Stimulated activated CD8-positive, alpha-beta memory T cell treated with anti-CD3 and anti-CD28 coated beads, Interleukin-15, amount 100 ng/mL, for 24 hours (primary cell): Measurements from ENCODE around the gene CDCP1.

ENCODE experiments used
- DNase-seq: peaks from one replicate; pipeline ENCODE4 v3.0.0-alpha.2; 2020; ENCODE audit warnings: low read depth

CDCP1 gene, protein sequence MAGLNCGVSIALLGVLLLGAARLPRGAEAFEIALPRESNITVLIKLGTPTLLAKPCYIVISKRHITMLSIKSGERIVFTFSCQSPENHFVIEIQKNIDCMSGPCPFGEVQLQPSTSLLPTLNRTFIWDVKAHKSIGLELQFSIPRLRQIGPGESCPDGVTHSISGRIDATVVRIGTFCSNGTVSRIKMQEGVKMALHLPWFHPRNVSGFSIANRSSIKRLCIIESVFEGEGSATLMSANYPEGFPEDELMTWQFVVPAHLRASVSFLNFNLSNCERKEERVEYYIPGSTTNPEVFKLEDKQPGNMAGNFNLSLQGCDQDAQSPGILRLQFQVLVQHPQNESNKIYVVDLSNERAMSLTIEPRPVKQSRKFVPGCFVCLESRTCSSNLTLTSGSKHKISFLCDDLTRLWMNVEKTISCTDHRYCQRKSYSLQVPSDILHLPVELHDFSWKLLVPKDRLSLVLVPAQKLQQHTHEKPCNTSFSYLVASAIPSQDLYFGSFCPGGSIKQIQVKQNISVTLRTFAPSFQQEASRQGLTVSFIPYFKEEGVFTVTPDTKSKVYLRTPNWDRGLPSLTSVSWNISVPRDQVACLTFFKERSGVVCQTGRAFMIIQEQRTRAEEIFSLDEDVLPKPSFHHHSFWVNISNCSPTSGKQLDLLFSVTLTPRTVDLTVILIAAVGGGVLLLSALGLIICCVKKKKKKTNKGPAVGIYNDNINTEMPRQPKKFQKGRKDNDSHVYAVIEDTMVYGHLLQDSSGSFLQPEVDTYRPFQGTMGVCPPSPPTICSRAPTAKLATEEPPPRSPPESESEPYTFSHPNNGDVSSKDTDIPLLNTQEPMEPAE

DNA sequence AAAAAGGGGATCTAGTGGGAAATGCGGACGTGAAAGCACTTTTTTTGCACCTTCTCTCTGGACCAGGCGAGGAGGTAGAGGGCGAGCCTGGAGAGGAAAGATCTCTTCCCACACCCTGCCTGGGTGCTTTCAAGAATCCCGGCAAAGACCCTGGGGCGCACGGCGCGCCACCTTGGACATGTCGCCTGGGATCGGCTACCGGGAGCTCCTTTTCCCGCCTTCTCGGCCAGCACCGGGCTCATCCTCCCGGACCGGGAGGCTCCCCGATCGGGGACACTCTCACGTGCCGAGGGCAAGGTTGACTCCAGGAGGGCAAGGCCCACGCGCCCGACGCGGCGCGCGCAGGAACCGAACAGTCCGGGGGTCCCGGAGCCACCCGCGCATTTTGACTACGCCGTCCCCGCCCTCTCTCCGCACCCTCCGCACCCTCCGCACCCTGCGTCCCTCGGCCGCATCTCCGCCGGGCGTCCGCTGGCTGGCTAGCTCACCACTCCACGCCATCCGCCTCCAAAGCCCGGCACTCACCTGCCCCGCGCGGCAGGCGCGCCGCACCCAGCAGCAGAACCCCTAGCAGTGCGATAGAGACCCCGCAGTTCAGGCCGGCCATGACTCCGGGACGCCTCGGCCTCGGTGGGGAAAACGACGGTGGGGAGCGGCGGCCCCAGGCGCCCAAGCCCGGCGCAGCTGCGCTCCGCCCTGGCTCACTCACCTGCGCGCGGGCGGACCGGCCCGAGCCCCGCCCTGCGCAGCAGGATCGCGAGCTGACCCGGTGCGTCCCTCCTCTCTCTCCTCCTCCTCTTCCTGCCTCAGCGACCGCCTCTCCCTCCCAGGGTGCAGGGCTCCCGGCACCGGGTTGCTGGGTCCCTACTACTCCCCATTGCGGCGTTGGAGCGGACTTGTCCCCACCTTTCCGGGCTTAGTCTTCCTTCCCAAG is at the start of gene CDCP1:
TSS of gene CDCP1 (minus strand) at position 698 of the 934 bp plus-strand sequence. CDS start at position 607, 91 bp downstream.
- DNase-seq = no peak

DNA sequence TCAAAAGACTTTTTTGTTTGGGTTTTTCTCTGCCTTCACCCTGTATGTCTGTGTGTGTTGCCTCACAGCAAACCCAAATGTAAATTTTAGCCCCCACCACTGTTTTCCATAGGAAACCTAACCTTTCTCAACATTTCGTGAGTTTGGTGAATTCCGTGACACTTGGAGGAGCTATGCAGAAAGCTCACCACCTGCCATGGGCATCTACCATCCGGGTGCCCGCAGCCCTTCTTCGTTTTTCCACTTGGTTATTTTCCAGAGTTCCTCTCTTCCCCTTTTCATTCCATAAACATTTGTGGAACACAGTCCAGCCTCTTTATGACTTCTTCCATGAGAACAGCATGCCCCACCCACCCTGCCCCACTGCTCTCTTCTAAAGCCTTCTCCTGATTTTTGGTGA is 48.6 kb upstream of the CDCP1 start:
- DNase-seq = no peak

DNA sequence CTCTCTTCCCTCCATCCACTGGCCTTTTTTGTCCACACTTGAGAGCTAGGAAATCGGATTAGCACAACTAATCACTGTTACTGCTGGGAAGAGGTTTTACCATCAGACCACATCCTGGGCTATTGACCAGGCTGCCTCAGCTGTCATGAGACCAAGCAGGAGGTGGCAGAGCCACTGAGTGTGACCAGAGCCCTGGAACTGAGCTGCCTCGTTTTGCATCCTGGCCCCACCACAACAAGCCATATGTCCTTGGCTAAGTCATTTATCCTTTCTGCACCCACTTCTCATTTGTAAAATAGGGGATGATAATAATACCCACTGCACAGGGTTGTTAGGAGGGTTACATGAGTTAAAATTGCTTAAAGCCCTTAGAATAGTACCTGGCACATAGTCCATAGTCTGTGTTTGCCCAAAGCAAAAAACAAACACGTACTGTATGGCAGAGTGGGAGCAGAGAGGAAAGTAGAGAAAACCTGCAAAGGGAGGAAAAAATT is 45.8 kb upstream of the CDCP1 start:
- DNase-seq = no peak

DNA sequence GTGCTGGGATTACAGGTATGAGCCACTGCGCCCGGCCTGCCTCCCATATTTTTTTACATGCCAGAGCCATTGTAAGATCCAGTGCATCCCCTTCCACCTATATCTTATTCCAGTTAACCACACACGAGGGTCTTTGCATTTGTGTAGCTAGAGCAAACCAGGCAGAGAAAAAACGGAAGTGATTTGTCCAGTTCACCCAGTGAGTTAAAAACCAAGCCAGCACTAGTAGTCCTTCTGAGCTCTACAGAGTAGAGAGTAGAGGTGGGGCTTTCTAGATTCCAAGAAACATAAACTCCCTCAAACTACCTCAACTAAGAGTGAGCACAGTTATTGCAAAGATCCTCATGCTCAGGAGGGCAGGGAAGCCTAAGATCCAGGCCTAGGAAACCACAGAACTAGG is 45.2 kb upstream of the CDCP1 start:
- no peak for DNase-seq

DNA sequence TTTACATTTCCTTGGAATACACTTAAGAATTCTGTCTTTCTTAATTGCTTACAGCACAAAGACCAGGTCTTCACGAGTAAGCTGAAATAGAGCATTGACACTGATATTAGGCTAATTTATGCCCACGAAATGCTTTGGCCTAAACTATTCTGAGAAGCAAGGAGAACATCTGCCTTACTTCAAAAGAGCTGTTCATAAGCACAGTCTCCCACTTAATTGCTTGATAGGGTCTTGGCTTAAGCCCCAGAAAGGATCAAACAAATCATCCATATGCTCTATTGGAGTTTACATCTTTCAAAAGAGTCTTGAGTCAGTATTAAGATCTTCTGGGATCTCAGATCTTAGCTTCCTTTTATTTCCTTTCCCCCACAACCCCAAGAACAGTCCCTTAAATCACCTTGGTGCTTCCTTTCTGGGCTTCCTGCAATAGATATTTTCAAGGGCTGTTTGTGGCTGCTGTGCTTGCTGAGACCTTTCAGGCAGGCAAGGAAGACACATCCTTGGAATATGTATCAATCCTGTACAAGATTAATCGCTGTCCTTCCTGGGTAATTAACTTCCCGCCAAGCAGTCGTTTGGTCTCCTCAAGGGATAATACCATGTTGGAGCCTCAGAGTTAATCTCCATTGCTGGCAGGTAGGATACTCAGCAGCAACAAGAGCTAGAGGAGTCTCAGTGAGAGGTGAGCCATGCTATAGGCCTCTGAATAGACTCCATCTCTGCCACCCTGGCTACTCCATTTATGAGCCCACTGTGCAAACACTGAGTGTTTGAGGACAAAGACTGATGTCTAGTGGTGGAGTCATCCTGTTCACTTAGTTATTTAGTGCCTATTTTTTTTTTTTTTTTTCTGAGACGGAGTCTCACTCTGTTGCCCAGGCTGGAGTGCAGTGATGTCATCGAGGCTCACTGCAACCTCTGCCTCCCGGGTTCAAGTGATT is 42.8 kb upstream of the CDCP1 start:
- no peak for DNase-seq

DNA sequence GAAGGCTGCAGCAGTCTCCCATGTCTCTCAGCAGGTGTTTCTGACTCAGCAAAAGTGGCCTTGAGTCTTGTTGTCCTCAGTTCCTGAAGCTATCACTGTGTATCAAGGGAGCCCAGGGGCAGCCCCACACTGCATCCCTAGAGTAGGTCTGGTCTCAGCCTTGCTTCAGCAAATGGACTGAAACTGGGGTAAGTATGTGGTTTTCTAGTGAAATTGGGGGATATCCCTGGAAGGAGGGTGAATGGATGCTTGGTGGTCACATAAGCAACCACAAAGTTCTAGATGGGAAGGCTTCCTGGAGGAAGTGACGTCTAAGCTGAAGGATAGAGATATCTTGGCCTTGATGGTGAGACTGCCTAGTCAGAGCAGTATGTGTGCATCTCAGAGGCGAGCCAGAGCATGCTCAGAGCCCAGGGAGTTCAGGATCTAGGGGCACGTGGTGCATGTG is 41.5 kb upstream of the CDCP1 start:
- no peak for DNase-seq

DNA sequence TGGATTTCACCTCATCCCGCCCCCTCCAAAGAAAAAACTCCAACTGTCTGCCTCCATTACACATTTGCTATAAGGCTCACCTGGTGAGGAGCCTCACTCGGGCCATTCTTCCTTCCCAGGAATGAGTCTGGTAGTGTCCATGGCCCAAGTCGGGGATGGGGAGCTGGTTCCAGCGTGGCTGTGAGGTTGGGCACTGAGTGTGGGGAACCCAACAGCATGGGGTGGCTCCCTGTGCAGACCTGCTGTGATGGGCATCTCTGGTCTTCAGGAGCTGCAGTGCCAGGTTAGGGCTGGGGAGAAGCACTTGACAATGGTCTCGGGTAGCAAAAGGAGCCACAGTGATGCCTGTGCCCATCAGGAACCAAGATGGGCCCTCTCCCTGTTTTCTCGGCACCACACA is 40.7 kb upstream of the CDCP1 start:
- DNase-seq = no peak

DNA sequence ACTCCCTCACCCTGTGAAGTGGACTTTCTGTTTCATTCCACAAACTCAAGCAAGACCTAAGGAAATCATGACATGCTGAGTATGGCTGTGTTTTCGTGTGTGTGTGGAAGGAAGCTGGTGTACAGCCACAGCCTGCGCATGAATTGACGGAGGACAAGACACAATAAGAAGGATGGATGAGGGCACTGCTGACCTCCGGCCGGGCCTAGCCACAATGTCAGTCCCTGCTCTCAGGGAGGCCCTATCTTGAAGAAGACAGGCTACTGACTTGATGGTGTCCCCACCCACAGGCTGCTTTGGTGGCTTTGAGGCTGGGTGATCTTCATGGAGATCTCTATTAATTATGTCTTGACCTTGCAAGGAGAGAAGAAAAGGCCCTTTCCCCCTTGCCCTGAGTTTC is 39.3 kb upstream of the CDCP1 start:
- no peak for DNase-seq

DNA sequence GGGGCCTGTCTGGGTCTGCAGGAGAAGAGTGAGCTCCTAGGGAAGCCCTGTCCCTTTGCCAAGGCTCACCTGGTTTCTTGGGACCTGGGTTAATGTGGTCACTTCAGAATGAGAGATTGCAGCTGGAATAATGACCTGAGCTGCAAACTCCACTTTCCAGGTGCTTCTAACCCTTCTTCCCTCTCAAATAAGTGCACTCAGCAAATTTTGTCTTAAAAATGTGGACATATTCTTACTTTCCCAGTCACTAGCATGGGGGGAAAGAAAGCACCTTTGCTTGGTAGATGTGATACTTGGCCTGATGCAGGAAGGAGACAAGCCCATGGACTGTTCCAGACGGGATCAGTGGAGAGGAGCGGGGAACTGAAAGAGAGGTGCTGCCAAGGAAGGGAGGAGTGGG is 38.9 kb upstream of the CDCP1 start:
- no peak for DNase-seq

DNA sequence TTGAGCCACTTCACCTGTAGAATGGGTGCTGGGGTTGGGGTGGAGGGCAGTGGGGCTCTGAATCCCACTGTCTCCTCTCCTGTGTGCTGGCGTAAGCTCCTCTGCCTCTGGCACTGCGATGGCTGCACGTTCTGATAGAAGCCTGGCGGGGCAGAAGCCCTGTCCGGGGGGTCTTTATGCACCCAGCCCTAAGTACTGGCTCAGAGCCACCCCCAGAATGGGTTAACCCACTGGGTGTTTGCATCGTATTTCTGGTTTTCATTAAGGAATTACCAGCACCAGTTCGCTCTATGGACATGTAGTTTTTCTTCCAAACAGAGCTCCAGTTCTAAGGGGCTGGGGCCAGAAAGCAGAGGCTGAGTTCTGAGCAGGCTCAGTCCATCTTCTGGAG is 37.7 kb upstream of the CDCP1 start:
- DNase-seq = no peak

DNA sequence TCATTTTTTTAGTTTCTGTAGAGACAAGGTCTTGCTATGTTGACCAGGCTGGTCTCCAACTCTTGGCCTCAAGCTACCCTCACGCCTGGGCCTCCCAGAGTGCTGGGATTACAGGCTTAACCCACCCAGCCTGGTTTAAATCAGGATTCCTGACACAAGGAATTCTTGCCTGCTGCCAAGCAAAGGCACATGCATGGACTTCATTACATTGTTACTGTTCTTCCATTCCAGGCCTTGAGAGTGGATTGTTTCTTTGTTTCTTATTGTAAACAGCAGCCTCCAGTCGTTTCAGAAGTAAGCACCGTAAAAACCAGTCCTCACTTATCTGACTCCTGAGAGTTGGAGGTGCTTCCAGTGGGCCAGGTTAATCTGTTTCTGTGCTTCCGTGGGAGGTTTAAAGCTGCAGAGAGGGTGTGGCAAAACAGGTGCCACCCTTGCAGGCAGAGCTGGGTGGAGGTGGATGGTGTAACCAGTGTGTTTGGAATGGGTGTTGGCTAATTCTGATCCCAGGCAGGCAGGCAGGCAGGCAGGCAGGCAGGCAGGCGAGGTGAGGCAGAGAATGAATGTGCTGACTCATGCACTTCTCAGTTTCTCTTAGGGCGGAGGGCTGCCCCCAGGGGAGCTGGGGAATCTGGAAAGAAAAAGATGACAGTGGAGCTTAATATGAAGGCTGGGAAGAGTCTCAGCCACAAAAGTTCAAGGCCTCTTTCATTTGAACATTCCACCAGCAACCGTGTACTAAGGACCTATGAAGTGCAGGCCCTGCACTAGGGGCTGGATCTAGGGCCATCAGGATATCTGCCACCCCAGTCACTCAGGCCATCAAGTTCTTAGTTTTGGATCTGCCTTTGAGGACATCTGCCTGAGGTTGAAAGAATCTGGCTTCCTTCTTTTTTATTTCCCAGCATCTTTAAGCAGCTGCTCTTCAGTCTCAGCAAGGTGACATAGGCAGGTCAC is 37.0 kb upstream of the CDCP1 start:
- DNase-seq = no peak

DNA sequence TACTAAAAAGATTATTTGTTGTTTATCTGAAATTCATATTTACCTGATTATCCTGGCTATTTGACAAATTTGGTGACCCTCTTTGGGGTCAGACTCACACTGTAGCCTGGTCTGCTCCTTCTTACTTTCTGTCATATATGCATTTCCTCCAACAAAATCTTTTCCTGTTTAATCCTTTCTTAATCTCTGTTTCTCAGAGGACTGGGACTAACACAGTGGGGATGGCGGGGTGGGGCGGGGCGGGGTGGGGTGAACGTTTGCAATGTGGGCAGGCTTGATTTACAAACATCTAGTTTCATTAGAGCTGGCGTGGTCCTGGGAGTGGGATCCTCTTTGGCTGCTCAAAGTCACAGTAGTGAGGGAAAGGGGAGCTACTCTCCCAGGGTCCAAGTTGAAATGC is 35.3 kb upstream of the CDCP1 start:
- no peak for DNase-seq

DNA sequence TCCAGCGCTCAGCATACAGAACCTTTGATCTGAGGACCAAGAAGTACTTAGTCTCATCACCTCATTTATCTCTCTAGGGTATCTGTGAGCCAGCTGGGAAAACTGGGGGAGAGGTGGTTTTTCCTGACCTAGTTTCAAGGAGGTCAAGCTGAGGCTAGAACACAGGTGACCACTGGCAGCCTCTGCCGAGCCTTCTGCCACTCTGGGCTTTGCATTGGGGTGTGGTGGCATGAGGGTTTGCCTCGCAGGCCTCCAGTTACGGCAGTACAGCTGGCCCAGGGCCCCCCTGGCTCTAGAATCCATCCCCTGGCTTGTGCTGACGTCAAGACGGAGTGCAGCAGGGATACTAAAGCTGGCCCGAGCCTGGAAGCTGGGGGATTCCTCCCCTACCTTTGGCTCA is 34.7 kb upstream of the CDCP1 start:
- DNase-seq = no peak

DNA sequence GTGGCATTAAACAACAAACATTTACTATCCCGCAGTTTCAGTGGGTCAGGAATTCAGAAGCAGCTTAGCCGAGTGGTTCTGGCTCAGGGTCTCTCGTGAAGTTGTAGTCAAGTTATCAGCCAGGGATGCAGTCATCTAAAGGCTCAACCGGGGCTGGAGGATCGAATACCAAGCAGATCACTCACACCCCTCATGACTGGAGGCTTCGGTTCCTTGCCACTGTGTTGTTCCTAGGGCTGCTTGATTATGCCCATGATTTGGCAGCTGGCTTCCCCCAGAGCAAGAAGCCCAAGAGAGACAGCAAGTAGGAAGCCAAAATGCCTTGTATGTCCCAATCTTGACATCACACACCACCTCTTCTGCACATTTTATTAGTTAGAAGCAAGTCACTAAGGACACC is 33.9 kb upstream of the CDCP1 start:
- DNase-seq = no peak

DNA sequence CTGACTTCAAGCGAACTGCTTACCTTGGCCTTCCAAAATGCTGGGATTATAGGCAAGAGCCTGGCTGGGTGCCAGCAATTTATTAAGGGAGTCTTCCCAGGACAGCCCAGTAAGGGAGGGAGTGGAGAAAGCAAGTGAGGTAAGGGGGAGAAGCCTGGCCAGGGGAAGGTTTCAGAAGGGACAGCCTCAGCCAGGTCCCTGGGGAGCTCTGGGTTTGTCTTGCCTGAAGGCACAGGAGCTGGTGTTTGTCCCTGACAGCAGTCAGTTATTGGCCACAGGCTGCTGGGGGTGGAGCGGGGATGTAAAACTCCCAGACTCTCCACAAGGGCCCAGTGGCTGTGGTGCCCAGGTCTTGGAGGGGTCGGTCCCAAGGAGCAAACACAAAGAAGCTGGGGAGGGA is 33.0 kb upstream of the CDCP1 start:
- DNase-seq = no peak

DNA sequence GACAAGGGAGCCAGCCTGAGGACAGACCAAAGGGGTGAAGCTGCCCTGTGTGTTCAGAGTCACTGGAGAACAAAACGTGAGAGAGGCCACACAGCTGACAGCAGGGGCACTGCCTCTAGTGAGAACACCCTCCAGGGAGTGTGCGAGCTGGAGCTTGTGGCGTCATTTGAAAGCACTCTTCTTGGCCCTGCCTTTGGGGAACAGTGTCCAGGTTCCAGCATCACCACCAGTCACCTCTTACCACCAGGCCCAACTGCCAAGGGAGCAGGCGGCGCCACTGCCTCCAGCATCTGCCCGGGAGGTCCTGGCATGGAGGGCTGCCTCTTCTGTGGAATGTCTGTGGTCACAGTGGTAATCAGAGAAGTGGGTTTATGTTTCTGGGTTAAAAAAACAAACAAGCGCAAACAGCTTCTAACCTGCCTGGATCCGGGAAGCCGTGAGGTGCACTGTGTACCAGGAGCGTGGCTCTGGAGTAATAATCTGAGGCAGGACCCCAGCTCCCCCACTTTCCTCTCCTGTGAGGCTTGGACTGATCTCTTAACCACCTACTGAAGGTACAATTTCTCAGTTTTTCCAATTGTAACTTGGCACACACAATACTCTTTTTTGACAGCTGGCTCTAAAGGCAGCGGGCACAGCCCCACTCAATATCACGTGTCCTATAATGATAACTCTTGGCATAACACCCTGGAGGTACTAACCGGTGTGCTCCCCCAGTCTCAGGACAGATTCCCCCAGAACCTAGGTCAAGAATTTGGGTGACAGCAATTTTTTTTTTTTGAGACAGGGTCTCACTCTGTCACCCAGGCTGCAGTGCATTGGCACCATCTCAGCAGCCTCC is 32.2 kb upstream of the CDCP1 start:
- no peak for DNase-seq

DNA sequence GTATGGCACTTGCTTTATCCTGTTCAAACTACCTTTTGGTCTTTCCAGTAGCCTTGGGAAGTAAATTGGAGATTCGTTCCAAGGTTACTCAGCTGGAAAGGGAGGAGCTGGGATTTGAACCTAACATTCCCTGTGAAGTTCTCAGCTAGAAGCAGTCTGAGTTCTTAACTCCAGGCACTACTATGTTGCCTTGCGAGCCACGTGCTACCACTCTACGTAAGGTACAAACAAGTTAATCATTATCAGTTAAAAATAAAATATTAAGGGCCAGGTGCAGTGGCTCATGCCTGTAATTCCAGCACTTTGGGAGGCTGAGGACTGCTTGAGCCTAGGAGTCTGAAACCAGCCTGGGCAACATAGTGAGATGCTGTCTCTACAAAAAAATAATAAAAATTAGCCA is 30.7 kb upstream of the CDCP1 start:
- no peak for DNase-seq

DNA sequence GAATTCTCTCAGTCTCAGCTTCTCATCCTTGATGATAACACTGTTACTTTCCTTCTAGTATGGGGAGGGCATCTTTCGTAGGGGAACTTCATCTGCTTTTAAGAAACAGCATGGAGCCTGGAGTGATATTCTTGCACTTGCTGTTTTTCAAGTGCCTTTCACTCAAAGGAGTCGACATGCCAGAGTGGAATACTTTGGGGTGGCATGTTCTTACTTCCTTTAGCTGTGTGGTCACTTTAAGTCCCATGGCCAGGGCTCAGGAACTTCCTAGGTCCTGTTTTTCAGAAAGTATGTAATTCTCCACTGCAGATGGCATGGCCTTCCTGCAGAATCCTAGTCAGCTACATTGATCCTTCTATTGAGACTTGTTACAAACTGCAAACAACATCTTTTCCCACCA is 28.1 kb upstream of the CDCP1 start:
- no peak for DNase-seq

DNA sequence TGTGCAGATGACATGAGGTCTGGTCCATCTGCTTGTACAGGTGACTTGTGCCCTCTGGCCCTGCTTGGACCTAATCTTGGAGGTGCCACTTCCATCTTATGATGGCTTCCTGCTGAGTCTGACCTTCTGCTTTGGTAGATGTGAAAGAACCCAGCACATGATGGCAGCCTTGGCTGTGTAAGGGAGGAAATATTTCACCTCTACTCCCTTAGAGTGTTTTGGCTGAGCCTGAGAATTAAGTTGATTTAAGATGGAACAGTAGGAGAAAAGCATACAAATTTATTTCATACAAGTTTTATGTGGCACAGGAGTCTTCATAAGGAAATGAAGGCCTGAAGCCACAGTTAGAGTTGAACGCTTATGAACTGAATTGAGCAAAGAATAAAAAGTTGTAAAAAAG is 27.6 kb upstream of the CDCP1 start:
- DNase-seq = no peak
